T47D (cell line): Measurements from ENCODE around the gene MAGEE1.
A peak's percentile ranks its signal among the peaks of the same experiment; 100 is the strongest.

ENCODE experiments used
- DNase-seq, 2 experiments: peaks; one replicate each; pipeline versions ENCODE4 v3.0.0 to v3.0.0-alpha.2; 2011 to 2012; ENCODE audit warnings: low read depth in 1 of 2, low spot score in 1 of 2
- JUND ChIP-seq: IDR thresholded peaks from 2 replicates; pipeline ENCODE4 v1.6.1; 2012; ENCODE audit warnings: low read depth
- in situ Hi-C: cut with HindIII; loops from 2 replicates; pipeline ENCODE4 v1.10.0; 2016; ENCODE audit warnings: low sequenced_read_pairs, low pct_unique_long_range_greater_than_20kb

The MAGEE1 gene

DNA sequence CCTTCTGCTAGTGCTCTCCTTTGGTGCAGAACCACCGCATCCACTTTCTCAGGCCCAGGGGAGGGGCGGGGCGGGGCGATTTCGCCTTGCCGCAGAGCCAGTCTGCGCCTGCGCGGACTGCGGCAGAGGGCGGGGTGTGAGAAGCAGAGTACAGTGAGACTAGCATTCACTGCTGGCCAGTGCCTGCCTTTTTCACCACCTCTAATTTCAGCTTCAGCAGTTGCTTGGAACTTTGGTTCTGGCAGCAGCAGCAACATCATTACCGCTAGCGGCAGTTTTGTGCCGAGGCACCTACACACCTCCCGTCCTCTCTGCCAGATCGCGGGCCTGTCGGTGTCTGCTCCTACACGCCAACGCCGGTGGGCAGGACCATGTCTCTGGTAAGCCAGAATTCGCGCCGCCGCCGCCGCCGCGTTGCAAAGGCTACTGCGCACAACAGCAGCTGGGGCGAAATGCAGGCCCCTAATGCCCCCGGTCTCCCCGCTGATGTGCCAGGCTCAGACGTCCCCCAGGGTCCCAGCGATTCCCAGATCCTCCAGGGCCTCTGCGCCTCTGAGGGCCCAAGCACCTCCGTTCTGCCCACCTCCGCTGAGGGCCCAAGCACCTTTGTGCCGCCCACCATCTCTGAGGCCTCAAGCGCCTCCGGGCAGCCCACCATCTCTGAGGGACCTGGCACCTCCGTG lies at the start of gene MAGEE1:
Gene MAGEE1, plus strand, starts transcription at position 151 of the 683 bp plus-strand sequence. Its CDS starts 221 bp downstream, at position 372.
- in situ Hi-C loops = no loop called here
- TF ChIP-seq JUND = no peak
- peak; percentile 21 to 62 for DNase-seq

- DNase-seq = no peak
- in situ Hi-C loops = no loop called here
- TF ChIP-seq JUND = no peak
Measured at GRCh38 chrX:76398970-76399369, 28.5 kb upstream of the MAGEE1 start.

DNA sequence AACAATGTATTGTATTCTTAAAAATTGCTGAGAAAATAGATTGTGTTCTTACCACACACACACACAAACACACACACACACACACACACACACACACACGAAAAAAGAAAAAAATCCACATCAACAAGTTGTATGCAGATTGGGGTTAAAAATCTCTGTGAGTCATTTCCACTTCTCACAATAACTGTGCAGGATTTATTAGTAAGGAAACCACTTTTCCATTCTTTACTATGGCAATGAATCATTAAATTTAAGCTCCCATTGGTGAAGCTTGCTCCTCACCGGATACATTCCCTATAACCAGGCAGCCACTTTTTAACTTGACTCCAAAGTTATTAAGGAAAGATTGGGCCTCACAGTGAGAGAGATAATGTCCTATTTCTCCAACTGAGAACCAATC lies 19.7 kb upstream of the MAGEE1 start:
- no peak for TF ChIP-seq JUND
- DNase-seq = no peak
- in situ Hi-C loops = no loop called here

GRCh38 chrX:76420237-76420636 lies 7.3 kb upstream of the MAGEE1 start:
- no peak for TF ChIP-seq JUND
- peak in 1 of 2 experiments; percentile 0 for DNase-seq
- in situ Hi-C loops = no loop called here

DNA sequence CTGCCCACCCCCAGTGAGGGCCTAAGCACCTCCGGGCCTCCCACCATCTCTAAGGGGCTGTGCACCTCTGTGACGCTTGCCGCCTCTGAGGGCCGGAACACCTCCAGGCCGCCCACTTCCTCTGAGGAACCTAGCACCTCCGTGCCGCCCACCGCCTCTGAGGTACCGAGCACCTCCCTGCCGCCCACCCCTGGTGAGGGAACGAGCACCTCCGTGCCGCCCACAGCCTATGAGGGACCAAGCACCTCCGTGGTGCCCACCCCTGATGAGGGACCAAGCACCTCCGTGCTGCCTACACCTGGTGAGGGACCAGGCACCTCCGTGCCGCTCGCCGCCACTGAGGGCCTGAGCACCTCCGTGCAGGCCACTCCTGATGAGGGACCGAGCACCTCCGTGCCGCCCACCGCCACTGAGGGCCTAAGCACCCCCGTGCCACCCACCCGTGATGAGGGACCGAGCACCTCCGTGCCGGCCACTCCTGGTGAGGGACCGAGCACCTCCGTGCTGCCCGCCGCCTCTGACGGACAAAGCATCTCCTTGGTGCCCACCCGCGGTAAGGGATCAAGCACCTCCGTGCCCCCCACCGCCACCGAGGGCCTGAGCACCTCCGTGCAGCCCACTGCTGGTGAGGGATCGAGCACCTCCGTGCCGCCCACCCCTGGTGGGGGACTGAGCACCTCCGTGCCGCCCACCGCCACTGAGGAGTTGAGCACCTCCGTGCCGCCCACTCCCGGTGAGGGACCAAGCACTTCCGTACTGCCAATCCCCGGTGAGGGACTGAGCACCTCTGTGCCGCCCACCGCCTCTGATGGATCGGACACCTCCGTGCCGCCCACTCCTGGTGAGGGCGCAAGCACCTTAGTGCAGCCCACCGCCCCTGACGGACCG lies 977 bp downstream of the MAGEE1 start:
- no peak for TF ChIP-seq JUND
- in situ Hi-C loops = no loop called here
- DNase-seq = no peak

GRCh38 chrX:76433219-76433618 lies 5.7 kb downstream of the MAGEE1 start:
- in situ Hi-C loops = no loop called here
- DNase-seq = no peak
- no peak for TF ChIP-seq JUND

- no peak for TF ChIP-seq JUND
- no peak for DNase-seq
- in situ Hi-C loops = no loop called here
Measured at GRCh38 chrX:76434103-76434741, 6.7 kb downstream of the MAGEE1 start.

DNA sequence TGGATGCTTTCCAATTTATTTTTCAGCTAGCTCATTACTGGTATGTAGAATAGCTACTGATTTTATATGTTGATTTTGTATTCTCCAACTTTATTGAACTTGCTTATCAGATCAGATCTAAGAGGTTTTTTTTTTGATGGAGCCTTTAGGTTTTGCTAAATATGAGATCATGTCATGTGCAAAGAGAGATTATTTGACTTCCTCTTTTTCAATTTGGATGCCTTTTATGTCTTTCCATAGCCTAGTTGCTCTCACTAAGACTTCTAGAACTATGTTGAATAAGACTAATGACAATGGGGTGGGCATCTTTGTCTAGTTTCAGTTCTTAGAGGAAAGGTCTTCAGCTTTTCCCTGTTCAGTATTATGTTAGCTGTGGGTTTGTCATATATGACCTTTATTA lies 11.7 kb downstream of the MAGEE1 start:
- in situ Hi-C loops = no loop called here
- TF ChIP-seq JUND = no peak
- no peak for DNase-seq

GRCh38 chrX:76453737-76454406 lies 26.4 kb downstream of the MAGEE1 start:
- TF ChIP-seq JUND = no peak
- no peak for DNase-seq
- in situ Hi-C loops = no loop called here

DNA sequence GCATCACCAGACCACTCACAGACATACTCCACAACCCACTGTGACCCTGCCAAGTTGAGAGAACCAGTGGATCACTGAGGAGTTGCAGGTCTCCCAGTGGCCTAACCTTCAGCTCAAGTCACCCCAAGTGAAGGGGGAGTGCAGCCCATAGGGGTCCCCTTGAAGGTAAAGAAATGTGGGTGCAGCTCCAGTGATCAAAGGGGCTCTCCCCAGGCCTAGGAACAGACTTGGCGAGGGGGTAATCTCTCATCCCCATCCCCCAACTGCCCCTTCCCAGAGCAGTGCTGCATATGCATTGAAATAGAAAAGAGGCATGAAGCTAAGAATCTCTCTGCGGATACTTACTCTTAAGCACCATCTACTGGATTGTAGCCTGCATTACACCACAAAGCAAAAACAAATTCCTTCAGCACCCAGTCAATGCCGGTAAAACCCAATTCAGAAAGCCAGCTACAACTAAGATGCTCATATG lies 27.0 kb downstream of the MAGEE1 start:
- no peak for TF ChIP-seq JUND
- in situ Hi-C loops = no loop called here
- DNase-seq = peak in 1 of 2 experiments; percentile 36

GRCh38 chrX:76477353-76477752 lies 49.8 kb downstream of the MAGEE1 start:
- no peak for DNase-seq
- in situ Hi-C loops = no loop called here
- TF ChIP-seq JUND = no peak
